Measurements from ENCODE around the gene RSPO3. TPM values are rescaled to one million over a fixed set of nuclear protein-coding genes. Genes with fewer than 3 reads are reported as not detected.
A peak's percentile ranks its signal among the peaks of the same experiment; 100 is the strongest.

The RSPO3 gene
- total RNA-seq, 6 donors from 2014 or later = 0.22 to 6.7 (median 1.4) TPM

DNA sequence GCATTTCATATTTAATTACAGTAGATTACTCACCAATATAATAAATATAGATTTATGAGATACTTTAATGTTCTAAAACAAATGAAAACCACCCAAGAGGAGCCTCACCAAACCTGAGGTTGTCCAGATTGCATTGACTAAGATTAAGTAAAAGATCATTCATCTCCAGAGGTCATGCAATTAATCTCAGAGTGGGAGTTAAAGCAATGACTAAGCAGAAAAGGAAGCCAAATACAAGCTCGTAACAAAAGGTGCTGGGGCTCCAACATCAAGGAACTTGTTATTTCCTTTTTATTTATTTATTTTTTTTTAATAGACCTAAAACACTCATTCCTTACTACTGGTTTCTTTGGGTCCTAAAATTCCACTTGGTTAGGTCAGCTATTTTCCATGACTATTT lies 57.7 kb downstream of the RSPO3 start:
- no peaks in the 10 kb centered on the region for H3K9me3 ChIP-seq
- ATAC-seq (ENCODE audit: low FRiP score in 2 of 2) (no peak), DNase-seq (no peak)
- no peaks in the 10 kb centered on the region for H3K27me3 ChIP-seq
- no peaks in the 10 kb centered on the region for H3K36me3 ChIP-seq
- no peak for TF ChIP-seq POLR2A (IDR thresholded peaks at IDR 0.05)
- TF ChIP-seq EP300 (IDR thresholded peaks at IDR 0.05) = no peak
- no peak for TF ChIP-seq POLR2AphosphoS5 (IDR thresholded peaks at IDR 0.05)
- no peak for TF ChIP-seq CTCF (IDR thresholded peaks at IDR 0.05)
- 48 to 57% methylated on average over 1 of the region's 1 CpG for WGBS, 2 donors
- no peak overlapping the region for H3K27ac ChIP-seq
- no peak overlapping the region for H3K4me3 ChIP-seq
- no peaks in the 10 kb centered on the region for H3K4me1 ChIP-seq

DNA sequence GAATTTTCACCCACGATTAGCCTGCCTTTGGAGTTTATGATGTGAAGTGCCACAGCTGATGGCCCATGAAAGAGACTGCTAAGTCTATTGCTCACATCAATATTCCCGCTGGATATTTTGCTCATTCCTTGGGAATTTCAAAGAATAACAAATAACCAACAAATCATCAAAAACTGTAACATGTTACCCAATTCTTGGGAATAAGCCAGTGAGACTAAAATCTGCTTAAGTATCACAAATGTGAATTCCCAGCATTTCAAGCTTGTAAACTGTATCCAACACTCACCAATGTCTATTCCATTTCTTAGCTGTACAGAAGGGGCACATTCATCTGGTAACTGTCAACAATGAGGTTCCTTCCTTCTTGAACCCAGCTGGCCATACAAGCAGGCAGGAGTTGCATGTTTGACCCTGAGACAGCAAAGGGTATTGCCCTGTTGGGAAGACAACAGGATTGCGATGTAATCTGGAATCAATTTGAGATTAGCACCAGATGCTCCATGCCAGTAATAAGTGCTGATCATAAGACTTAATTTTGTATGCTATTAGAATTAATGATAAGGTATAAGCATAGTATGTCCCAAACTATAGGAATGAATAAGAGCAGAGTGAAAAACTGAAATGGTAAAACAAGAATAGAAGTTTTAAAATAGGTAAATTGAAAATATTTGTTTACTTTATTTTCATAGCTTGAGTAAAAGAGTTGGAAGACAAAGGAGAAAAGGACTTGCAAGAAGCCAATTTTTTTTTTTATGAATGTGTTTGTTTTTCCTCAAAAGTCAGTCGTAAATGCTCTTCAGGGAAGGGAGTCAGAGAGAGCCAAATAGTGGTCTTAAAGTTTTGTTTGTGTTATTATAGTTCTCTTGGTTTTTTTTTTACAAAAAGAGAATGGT lies 58.8 kb downstream of the RSPO3 start:
- WGBS, 2 donors = 73 to 78% methylated on average over 4 of the region's 4 CpGs
- H3K36me3 ChIP-seq = no peaks in the 10 kb centered on the region
- DNase-seq = no peak
- H3K4me1 ChIP-seq = no peaks in the 10 kb centered on the region
- H3K4me3 ChIP-seq = no peak overlapping the region
- no peak overlapping the region for H3K27ac ChIP-seq
- no peak for TF ChIP-seq EP300 (IDR thresholded peaks at IDR 0.05)
- peak in 1 of 2 donors; percentile 48 for TF ChIP-seq POLR2AphosphoS5 (IDR thresholded peaks at IDR 0.05)
- no peaks in the 10 kb centered on the region for H3K27me3 ChIP-seq
- H3K9me3 ChIP-seq = no peaks in the 10 kb centered on the region
- peak in 1 of 2 donors; percentile 70 for ATAC-seq (ENCODE audit: low FRiP score in 2 of 2)

- no peaks in the 10 kb centered on the region for H3K9me3 ChIP-seq
- no peak for DNase-seq
- no peaks in the 10 kb centered on the region for H3K27me3 ChIP-seq
- ATAC-seq (ENCODE audit: low FRiP score in 2 of 2) = no peak
- H3K4me1 ChIP-seq = no peaks in the 10 kb centered on the region
- H3K36me3 ChIP-seq = no peaks in the 10 kb centered on the region
- TF ChIP-seq CTCF (IDR thresholded peaks at IDR 0.05) (no peak), EP300 (IDR thresholded peaks at IDR 0.05) (no peak), POLR2A (IDR thresholded peaks at IDR 0.05) (no peak), POLR2AphosphoS5 (IDR thresholded peaks at IDR 0.05) (no peak)
- 39 to 50% methylated on average over 1 of the region's 1 CpG for WGBS, 2 donors
- no peak overlapping the region for H3K4me3 ChIP-seq
- no peak overlapping the region for H3K27ac ChIP-seq
Measured at GRCh38 chr6:127177923-127178231, 59.4 kb downstream of the RSPO3 start.

DNA sequence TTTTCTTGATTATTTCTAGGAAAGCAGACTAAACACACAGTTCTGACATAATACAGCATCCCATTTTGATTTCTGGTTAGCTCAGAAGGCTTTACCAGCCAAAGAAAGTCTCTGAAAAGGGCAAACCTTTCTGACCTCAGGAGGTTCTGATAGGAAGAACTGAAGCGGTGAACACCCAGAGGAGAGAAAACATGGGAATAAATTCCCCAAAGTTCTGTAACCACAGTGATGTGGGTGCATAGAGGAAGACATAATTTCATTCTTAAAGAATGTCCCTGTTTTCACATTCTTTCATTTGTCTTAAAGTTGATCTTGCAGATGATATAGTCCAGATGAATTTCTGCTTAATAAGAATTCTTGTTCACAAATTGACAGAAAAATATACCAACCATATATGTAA lies 60.3 kb downstream of the RSPO3 start:
- Histone ChIP-seq H3K36me3 (no peaks in the 10 kb centered on the region), H3K27ac (no peak overlapping the region), H3K27me3 (no peaks in the 10 kb centered on the region), H3K4me3 (no peak overlapping the region), H3K9me3 (no peaks in the 10 kb centered on the region), H3K4me1 (no peaks in the 10 kb centered on the region)
- ATAC-seq (ENCODE audit: low FRiP score in 2 of 2) (no peak), DNase-seq (no peak)
- 83 to 100% methylated on average over 1 of the region's 1 CpG for WGBS, 2 donors
- no peak for TF ChIP-seq CTCF (IDR thresholded peaks at IDR 0.05)
- no peak for TF ChIP-seq POLR2A (IDR thresholded peaks at IDR 0.05)
- no peak for TF ChIP-seq POLR2AphosphoS5 (IDR thresholded peaks at IDR 0.05)

DNA sequence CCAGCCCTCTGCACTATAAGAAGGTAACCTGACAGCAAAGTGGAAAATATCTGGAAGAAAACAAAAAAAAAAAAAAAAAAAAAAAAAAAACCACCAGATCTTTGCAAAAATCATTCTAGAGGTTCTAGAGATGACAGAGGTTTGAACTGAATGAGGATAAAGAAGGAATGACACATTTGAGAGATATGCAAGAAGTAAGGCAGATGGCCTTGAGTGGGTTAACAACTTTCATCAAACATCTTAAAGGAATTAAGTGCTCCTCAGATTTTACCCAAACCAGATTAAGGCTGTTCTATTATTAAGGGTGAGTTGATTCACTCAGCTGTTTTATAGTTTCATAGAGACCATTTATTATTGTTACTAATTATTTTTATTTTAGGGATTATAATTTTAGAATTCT lies 62.0 kb downstream of the RSPO3 start:
- Histone ChIP-seq H3K27me3 (no peaks in the 10 kb centered on the region), H3K4me1 (no peaks in the 10 kb centered on the region), H3K9me3 (no peaks in the 10 kb centered on the region), H3K4me3 (no peak overlapping the region), H3K36me3 (no peaks in the 10 kb centered on the region), H3K27ac (no peak overlapping the region)
- DNase-seq = no peak
- no peak for ATAC-seq (ENCODE audit: low FRiP score in 2 of 2)
- TF ChIP-seq CTCF (IDR thresholded peaks at IDR 0.05) (no peak), POLR2A (IDR thresholded peaks at IDR 0.05) (no peak), EP300 (IDR thresholded peaks at IDR 0.05) (no peak), POLR2AphosphoS5 (IDR thresholded peaks at IDR 0.05) (no peak)

Data from upper lobe of left lung (tissue), 6 donors.